SJCRH30 (cell line): ENCODE measurements around the gene TSPAN6. TPM values are rescaled to one million over a fixed set of nuclear protein-coding genes. Genes with fewer than 3 reads are reported as not detected.

ENCODE experiments used
- total RNA-seq: library from RNA; depleted of rRNA; stranded (reverse); fragments of >200 nt; shearing (Covaris generic); gene quantifications from 2 replicates; pipeline ENCODE4 v1.2.3, GENCODE V29; 2014; rRNA removed

TSPAN6 gene
- total RNA-seq, 1 experiment from 2014 or later: 61.7 TPM

Other genes starting within 250 kb of the TSPAN6 start
- 0.30 TPM in 2 replicates for gene PCDH19, start 226.5 kb downstream of the TSPAN6 start, total RNA-seq
- not detected in 2 replicates for gene TNMD, start 51.9 kb downstream of the TSPAN6 start, total RNA-seq
- gene SRPX2, start 7.4 kb upstream of the TSPAN6 start, total RNA-seq: 0.97 and 1.3 TPM in 2 replicates
- gene SYTL4, start 95.3 kb upstream of the TSPAN6 start, total RNA-seq: not detected in 2 replicates
- gene CSTF2, start 183.6 kb upstream of the TSPAN6 start, total RNA-seq: 37.5 and 38.6 TPM in 2 replicates
- gene NOX1, start 237.6 kb upstream of the TSPAN6 start, total RNA-seq: not detected in 2 replicates